OCI-LY1 (cell line): Measurements from ENCODE around the gene FGD4.
A peak's percentile ranks its signal among the peaks of the same experiment; 100 is the strongest.

Experiments
- H2AFZ ChIP-seq: fragments of 200-600 bp; sonication (generic), shearing (Covaris generic); 2 replicates; pipeline ENCODE4 v1.6.0; 2014; ENCODE audit warnings: antibody characterized with exemption, mild to moderate bottlenecking, low read length
- H3F3A ChIP-seq: fragments of 200-600 bp; sonication (generic), shearing (Covaris generic); 2 replicates; pipeline ENCODE4 v1.6.0; 2014; ENCODE audit warnings: mild to moderate bottlenecking, antibody characterized with exemption, low read length, moderate library complexity; ENCODE audit not compliant: insufficient read depth
- H3K27ac ChIP-seq: fragments of 200-600 bp; sonication (generic); 2 replicates; pipeline ENCODE4 v1.5.1; 2014; ENCODE audit warnings: low read length, mixed run types, mild to moderate bottlenecking, low read depth; ENCODE audit not compliant: poor library complexity, severe bottlenecking
- H3K27me3 ChIP-seq: fragments of 200-600 bp; sonication (generic); 2 replicates; pipeline ENCODE4 v1.6.0; 2014; ENCODE audit warnings: antibody characterized with exemption, mild to moderate bottlenecking, low read length, moderate library complexity; ENCODE audit not compliant: insufficient read depth
- H3K36me3 ChIP-seq: fragments of 200-600 bp; sonication (generic); 2 replicates; pipeline ENCODE4 v1.6.1; 2014; ENCODE audit warnings: mild to moderate bottlenecking, antibody characterized with exemption, low read length, moderate library complexity, mixed read lengths; ENCODE audit not compliant: insufficient read depth
- H3K4me1 ChIP-seq: fragments of 200-600 bp; sonication (generic); 2 replicates; pipeline ENCODE4 v1.5.1; 2014; ENCODE audit warnings: mild to moderate bottlenecking, low read length, moderate library complexity; ENCODE audit not compliant: insufficient read depth, severe bottlenecking
- H3K4me2 ChIP-seq: fragments of 200-600 bp; sonication (generic), shearing (Covaris generic); 2 replicates; pipeline ENCODE4 v1.6.1; 2014; ENCODE audit warnings: low read length
- H3K4me3 ChIP-seq: fragments of 200-600 bp; sonication (generic); 2 replicates; pipeline ENCODE4 v1.5.1; 2014; ENCODE audit warnings: low read length, low read depth, mild to moderate bottlenecking, mixed read lengths; ENCODE audit not compliant: poor library complexity, severe bottlenecking
- H3K79me2 ChIP-seq: fragments of 200-600 bp; shearing (Covaris generic); 2 replicates; pipeline ENCODE4 v1.6.1; 2016; ENCODE audit warnings: mixed run types, low read length, mixed read lengths; ENCODE audit not compliant: insufficient read depth
- H3K9ac ChIP-seq: fragments of 200-600 bp; sonication (generic), shearing (Covaris generic); 2 replicates; pipeline ENCODE4 v1.6.1; 2014; ENCODE audit warnings: mild to moderate bottlenecking, low read length, mixed read lengths
- H3K9me2 ChIP-seq: fragments of 200-600 bp; sonication (generic), shearing (Covaris generic); 2 replicates; pipeline ENCODE4 v1.6.1; 2014; ENCODE audit warnings: low read depth, mild to moderate bottlenecking, low read length, mixed read lengths
- H3K9me3 ChIP-seq: fragments of 200-600 bp; shearing (Covaris generic); 2 replicates; pipeline ENCODE4 v1.6.1; 2014; ENCODE audit warnings: low read length, mixed read lengths
- H4K20me1 ChIP-seq: fragments of 200-600 bp; sonication (generic), shearing (Covaris generic); 2 replicates; pipeline ENCODE4 v1.6.0; 2016; ENCODE audit warnings: mild to moderate bottlenecking, low read length; ENCODE audit not compliant: insufficient read depth
- EZH2 ChIP-seq: fragments of 200-600 bp; sonication (generic), shearing (Covaris generic); IDR thresholded peaks from 2 replicates; pipeline ENCODE4 v1.8.0; 2017; ENCODE audit warnings: borderline replicate concordance, mixed run types, mild to moderate bottlenecking, antibody characterized with exemption, low read length, moderate library complexity, mixed read lengths
- TF ChIP-seq, protein P1 (sequence below): fragments of 200-600 bp; sonication (generic), shearing (Covaris generic); IDR thresholded peaks from 2 replicates; pipeline ENCODE4 v1.5.1; 2017; ENCODE audit warnings: mild to moderate bottlenecking, antibody characterized with exemption, low read length, moderate library complexity, mixed read lengths

Gene FGD4

DNA sequence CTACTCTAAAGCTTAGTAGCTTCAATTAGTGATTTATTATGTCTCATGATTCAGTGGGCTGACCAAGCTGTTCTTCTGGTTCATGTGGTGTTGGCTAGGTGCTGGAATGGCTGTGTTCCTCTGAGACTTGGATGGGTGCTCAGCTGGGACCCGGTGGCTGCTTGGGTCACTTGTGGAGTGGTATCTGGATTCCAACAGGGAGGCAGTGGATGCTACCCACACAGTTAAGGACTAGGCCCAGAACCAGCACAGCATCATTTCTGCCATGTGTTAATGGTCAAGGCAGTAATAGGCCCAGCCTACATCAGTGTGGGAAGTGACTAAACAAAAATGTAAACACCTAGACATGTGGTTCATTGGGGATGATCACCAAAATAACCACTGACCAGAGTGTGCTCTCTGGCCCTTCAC lies 72.2 kb downstream of the FGD4 start:
- Histone ChIP-seq H3K27ac (peak overlapping the region; percentile 32), H3K4me3 (no peak overlapping the region), H2AFZ (no peak overlapping the region), H3K9me3 (no peaks in the 10 kb centered on the region), H3K79me2 (no peaks in the 10 kb centered on the region), H3K4me2 (no peak overlapping the region), H4K20me1 (no peaks in the 10 kb centered on the region), H3K27me3 (no peaks in the 10 kb centered on the region), H3F3A (no peaks in the 10 kb centered on the region), H3K9ac (no peak overlapping the region), H3K4me1 (peaks cover 39% of the 10 kb centered on the region), H3K9me2 (no peaks in the 10 kb centered on the region), H3K36me3 (no peaks in the 10 kb centered on the region)
- TF ChIP-seq, protein P1, sequence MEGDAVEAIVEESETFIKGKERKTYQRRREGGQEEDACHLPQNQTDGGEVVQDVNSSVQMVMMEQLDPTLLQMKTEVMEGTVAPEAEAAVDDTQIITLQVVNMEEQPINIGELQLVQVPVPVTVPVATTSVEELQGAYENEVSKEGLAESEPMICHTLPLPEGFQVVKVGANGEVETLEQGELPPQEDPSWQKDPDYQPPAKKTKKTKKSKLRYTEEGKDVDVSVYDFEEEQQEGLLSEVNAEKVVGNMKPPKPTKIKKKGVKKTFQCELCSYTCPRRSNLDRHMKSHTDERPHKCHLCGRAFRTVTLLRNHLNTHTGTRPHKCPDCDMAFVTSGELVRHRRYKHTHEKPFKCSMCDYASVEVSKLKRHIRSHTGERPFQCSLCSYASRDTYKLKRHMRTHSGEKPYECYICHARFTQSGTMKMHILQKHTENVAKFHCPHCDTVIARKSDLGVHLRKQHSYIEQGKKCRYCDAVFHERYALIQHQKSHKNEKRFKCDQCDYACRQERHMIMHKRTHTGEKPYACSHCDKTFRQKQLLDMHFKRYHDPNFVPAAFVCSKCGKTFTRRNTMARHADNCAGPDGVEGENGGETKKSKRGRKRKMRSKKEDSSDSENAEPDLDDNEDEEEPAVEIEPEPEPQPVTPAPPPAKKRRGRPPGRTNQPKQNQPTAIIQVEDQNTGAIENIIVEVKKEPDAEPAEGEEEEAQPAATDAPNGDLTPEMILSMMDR = no peak
- TF ChIP-seq EZH2 = no peak

DNA sequence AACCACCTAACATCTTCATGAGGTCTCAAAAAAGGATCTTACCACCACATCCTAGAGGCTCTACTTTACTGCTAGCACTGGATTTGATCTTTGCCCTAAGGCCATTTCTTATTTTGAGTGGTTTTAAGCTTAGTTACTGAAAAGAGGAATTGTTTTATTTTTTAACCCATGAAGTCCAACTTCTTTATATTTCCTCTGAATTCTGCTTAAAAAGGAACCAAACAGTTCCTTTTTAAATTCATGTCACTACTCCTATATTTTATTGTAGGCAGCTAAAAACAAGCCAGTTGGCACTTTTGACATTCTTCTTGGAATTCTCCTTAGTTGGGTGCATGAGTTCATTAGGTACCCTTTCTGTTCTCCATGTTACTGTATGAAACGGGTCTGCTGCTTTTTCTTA lies 76.4 kb downstream of the FGD4 start:
- Histone ChIP-seq H3K27ac (peak overlapping the region; percentile 41), H3K4me1 (peaks cover 49% of the 10 kb centered on the region), H3K9ac (no peak overlapping the region), H3K79me2 (no peaks in the 10 kb centered on the region), H2AFZ (no peak overlapping the region), H3F3A (no peaks in the 10 kb centered on the region), H3K27me3 (no peaks in the 10 kb centered on the region), H4K20me1 (no peaks in the 10 kb centered on the region), H3K9me2 (no peaks in the 10 kb centered on the region), H3K9me3 (no peaks in the 10 kb centered on the region), H3K4me2 (no peak overlapping the region), H3K36me3 (no peaks in the 10 kb centered on the region), H3K4me3 (no peak overlapping the region)
- no peak for TF ChIP-seq EZH2
- TF ChIP-seq, protein P1 = no peak

DNA sequence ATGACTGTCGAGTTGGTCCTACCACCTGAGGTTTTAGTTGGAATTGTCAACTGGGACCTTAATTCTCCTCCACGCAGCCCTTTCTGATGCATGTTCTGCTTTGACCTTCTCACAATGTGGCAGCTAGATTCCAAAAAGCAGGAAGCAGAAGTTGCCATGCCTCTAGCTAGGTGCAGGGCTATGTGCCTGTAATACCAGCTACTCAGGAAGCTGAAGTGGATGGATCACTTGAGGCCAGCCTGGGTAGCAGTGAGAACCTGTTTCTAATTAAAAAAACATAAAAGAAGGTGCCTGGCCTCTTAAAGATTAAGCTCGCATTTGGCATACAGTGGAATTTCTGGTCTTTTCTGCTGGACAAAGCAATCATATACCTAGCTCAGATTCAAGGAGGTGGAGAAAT lies 77.1 kb downstream of the FGD4 start:
- Histone ChIP-seq H3K9me3 (no peaks in the 10 kb centered on the region), H3K79me2 (no peaks in the 10 kb centered on the region), H3K27ac (peak overlapping the region; percentile 65), H3K9me2 (no peaks in the 10 kb centered on the region), H3K36me3 (no peaks in the 10 kb centered on the region), H3K4me3 (no peak overlapping the region), H3F3A (no peaks in the 10 kb centered on the region), H3K9ac (no peak overlapping the region), H3K4me2 (no peak overlapping the region), H4K20me1 (no peaks in the 10 kb centered on the region), H2AFZ (no peak overlapping the region), H3K27me3 (no peaks in the 10 kb centered on the region), H3K4me1 (peaks cover 51% of the 10 kb centered on the region)
- no peak for TF ChIP-seq EZH2
- TF ChIP-seq, protein P1 = no peak
